ENCODE results near the gene ARHGAP26. TPM values are rescaled to one million over a fixed set of nuclear protein-coding genes. Genes with fewer than 3 reads are reported as not detected.

The ARHGAP26 gene
- total RNA-seq, 4 donors from 2014 or later = 61.0 to 76.7 (median 61.2) TPM

- no peak overlapping the region for H3K4me3 ChIP-seq
- no peak for TF ChIP-seq POLR2AphosphoS5 (IDR thresholded peaks at IDR 0.05)
- no peak for TF ChIP-seq CTCF (IDR thresholded peaks at IDR 0.05)
- TF ChIP-seq POLR2A (IDR thresholded peaks at IDR 0.05) = no peak
- no peak for TF ChIP-seq EP300 (IDR thresholded peaks at IDR 0.05; ENCODE audit: low read depth)
- no peak overlapping the region for H3K27ac ChIP-seq
- WGBS, 2 donors (ENCODE audit: low coverage in 1 of 2) = 88 to 90% methylated on average over 1 of the region's 1 CpG
- H3K4me1 ChIP-seq = peaks cover 6 to 49% (median 19%) of the 10 kb centered on the region in 4 donors
- in situ Hi-C loops (cut with MboI; ENCODE audit: low pct_ligation_motif_present in 1 of 4, low pct_unique_long_range_greater_than_20kb in 1 of 4, low sequenced_read_pairs in 3 of 4) = no loop called here
- no peaks in the 10 kb centered on the region for H3K9me3 ChIP-seq
- intact Hi-C loops (cut with DNase I; ENCODE audit: low total_unique reads) = no loop called here
- H3K27me3 ChIP-seq = no peaks in the 10 kb centered on the region
- peaks cover 0 to 14% (median 4%) of the 10 kb centered on the region in 4 donors for H3K36me3 ChIP-seq
- DNase-seq = no peak
Measured at GRCh38 chr5:143059355-143059754, 289.2 kb downstream of the ARHGAP26 start.

GRCh38 chr5:143059976-143060765, 290.0 kb downstream of the ARHGAP26 start:
- in situ Hi-C loops (cut with MboI; ENCODE audit: low pct_ligation_motif_present in 1 of 4, low pct_unique_long_range_greater_than_20kb in 1 of 4, low sequenced_read_pairs in 3 of 4) (no loop called here), intact Hi-C loops (cut with DNase I; ENCODE audit: low total_unique reads) (no loop called here)
- peaks cover 6 to 49% (median 19%) of the 10 kb centered on the region in 4 donors for H3K4me1 ChIP-seq
- TF ChIP-seq EP300 (IDR thresholded peaks at IDR 0.05; ENCODE audit: low read depth) = no peak
- no peak for TF ChIP-seq POLR2AphosphoS5 (IDR thresholded peaks at IDR 0.05)
- TF ChIP-seq CTCF (IDR thresholded peaks at IDR 0.05) = no peak
- no peak for TF ChIP-seq POLR2A (IDR thresholded peaks at IDR 0.05)
- H3K9me3 ChIP-seq = no peaks in the 10 kb centered on the region
- WGBS, 2 donors (ENCODE audit: low coverage in 1 of 2) = 80 to 82% methylated on average over 1 to 3 of the region's 3 CpGs
- no peak overlapping the region for H3K4me3 ChIP-seq
- no peak for DNase-seq
- peaks cover 0 to 14% (median 4%) of the 10 kb centered on the region in 4 donors for H3K36me3 ChIP-seq
- H3K27me3 ChIP-seq = no peaks in the 10 kb centered on the region
- H3K27ac ChIP-seq = peak overlapping the region in 2 of 4 donors; percentile 35 to 36

GRCh38 chr5:143061161-143061945, 291.2 kb downstream of the ARHGAP26 start:
- 58 to 60% methylated on average over 5 of the region's 5 CpGs for WGBS, 2 donors (ENCODE audit: low coverage in 1 of 2)
- Histone ChIP-seq H3K27ac (peak overlapping the region in 2 of 4 donors; percentile 3 to 44), H3K4me1 (peaks cover 6 to 58% (median 19%) of the 10 kb centered on the region in 4 donors), H3K4me3 (no peak overlapping the region), H3K9me3 (no peaks in the 10 kb centered on the region), H3K36me3 (peaks cover 0 to 14% (median 2%) of the 10 kb centered on the region in 4 donors), H3K27me3 (no peaks in the 10 kb centered on the region)
- in situ Hi-C loops (cut with MboI; ENCODE audit: low pct_ligation_motif_present in 1 of 4, low pct_unique_long_range_greater_than_20kb in 1 of 4, low sequenced_read_pairs in 3 of 4) = no loop called here
- DNase-seq = no peak
- TF ChIP-seq POLR2A (IDR thresholded peaks at IDR 0.05) = no peak
- TF ChIP-seq POLR2AphosphoS5 (IDR thresholded peaks at IDR 0.05) = peak in 2 of 3 donors; percentile 26 to 31
- intact Hi-C loops (cut with DNase I; ENCODE audit: low total_unique reads) = no loop called here

DNA sequence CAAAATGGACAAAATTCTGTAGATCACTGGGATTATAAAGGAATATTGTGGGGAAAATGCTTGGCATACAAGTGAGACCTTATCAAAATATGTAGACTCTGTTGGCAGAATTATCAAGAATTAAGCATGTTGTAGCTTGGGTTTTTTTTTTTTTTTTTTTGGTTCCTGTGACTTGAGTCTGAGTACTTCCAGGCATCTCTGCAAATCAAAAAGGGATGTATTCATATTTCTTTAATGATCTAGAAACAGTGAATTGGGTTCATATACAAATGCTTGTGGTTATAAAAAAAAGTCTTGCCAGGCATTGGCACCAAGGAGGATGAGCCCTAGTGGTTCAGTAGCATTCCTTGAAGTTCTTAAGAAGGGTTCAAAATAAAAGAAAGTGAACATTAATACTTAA, 292.2 kb downstream of the ARHGAP26 start:
- Histone ChIP-seq H3K36me3 (peaks cover 0 to 7% (median 2%) of the 10 kb centered on the region in 4 donors), H3K9me3 (no peaks in the 10 kb centered on the region), H3K4me3 (no peak overlapping the region), H3K27me3 (no peaks in the 10 kb centered on the region), H3K27ac (no peak overlapping the region), H3K4me1 (peaks cover 6 to 63% (median 19%) of the 10 kb centered on the region in 4 donors)
- no peak for TF ChIP-seq POLR2AphosphoS5 (IDR thresholded peaks at IDR 0.05)
- in situ Hi-C loops (cut with MboI; ENCODE audit: low pct_ligation_motif_present in 1 of 4, low pct_unique_long_range_greater_than_20kb in 1 of 4, low sequenced_read_pairs in 3 of 4) = no loop called here
- intact Hi-C loops (cut with DNase I; ENCODE audit: low total_unique reads) = no loop called here
- DNase-seq = no peak
